ENCODE data around the gene SRSF12.

Gene SRSF12

GRCh38 chr6:89048288-89048923 is 69.5 kb downstream of the SRSF12 start:
- POLR2A ChIA-PET = interaction anchor here (2.3 kb wide), 1 partner anchor 32 kb away, joined by 10 read pairs; the partner anchor contains the start of gene PNRC1
- CTCF ChIA-PET = interaction anchor here (0.6 kb wide), 1 partner anchor 306 kb away, joined by 3 read pairs; no protein-coding TSS in a partner anchor
- no peak for DNase-seq (ENCODE audit: extremely low spot score)
- TF ChIP-seq TARDBP (IDR thresholded peaks at IDR 0.05) = no peak
- no peak for TF ChIP-seq LEF1 (IDR thresholded peaks at IDR 0.05; ENCODE audit: borderline replicate concordance)
- no peak for TF ChIP-seq ELF4 (IDR thresholded peaks at IDR 0.05)
- no peak for TF ChIP-seq NFRKB (IDR thresholded peaks at IDR 0.05)
- no peak for TF ChIP-seq FOXK2 (IDR thresholded peaks at IDR 0.05)

- no peak for DNase-seq (ENCODE audit: extremely low spot score)
- CTCF ChIA-PET = interaction anchor here (0.6 kb wide), 1 partner anchor 307 kb away, joined by 3 read pairs; no protein-coding TSS in a partner anchor
- POLR2A ChIA-PET = interaction anchor here (0.8 to 2.3 kb wide), 4 partner anchors 11 to 99 kb away, joined by 3 to 10 read pairs (median 3); partner anchors contain the start of genes PM20D2 and PNRC1
- no peak for TF ChIP-seq SUZ12 (IDR thresholded peaks at IDR 0.05)
- no peak for TF ChIP-seq FOXA1 (IDR thresholded peaks at IDR 0.05)
- TF ChIP-seq ZNF384 (IDR thresholded peaks at IDR 0.05) = no peak
- TF ChIP-seq TARDBP (IDR thresholded peaks at IDR 0.05) = no peak
- TF ChIP-seq HDGF (IDR thresholded peaks at IDR 0.05; ENCODE audit: borderline replicate concordance) = no peak
- TF ChIP-seq FOXM1 (IDR thresholded peaks at IDR 0.05; ENCODE audit: borderline replicate concordance) = no peak
- TF ChIP-seq ELF4 (IDR thresholded peaks at IDR 0.05) = no peak
Measured at GRCh38 chr6:89047473-89047872, 70.4 kb downstream of the SRSF12 start.
